ENCODE measurements around the gene MRPL39.

The MRPL39 gene

GRCh38 chr21:25559746-25560145 lies 47.5 kb downstream of the MRPL39 start:
- Histone ChIP-seq H3K4me1 (ENCODE audit: control extremely low read depth in 1 of 4, control insufficient read depth in 4 of 4, insufficient read depth in 4 of 4, low read length in 3 of 4) (peaks cover 26 to 47% (median 40%) of the 10 kb centered on the region in 4 experiments), H3K4me3 (ENCODE audit: control insufficient read depth in 1 of 7, extremely low read depth in 1 of 7, insufficient read depth in 4 of 7, low read depth in 2 of 7, low read length in 6 of 7) (no peak overlapping the region), H3K9me3 (ENCODE audit: control extremely low read depth in 1 of 5, control insufficient read depth in 4 of 5, insufficient read depth in 2 of 5, low read depth in 1 of 5, low read length in 4 of 5) (no peaks in the 10 kb centered on the region), H3K27ac (ENCODE audit: insufficient read depth in 1 of 2, low read depth in 1 of 2, low read length in 2 of 2, poor library complexity in 1 of 2, severe bottlenecking in 2 of 2) (no peak overlapping the region), H3K36me3 (ENCODE audit: control insufficient read depth in 4 of 4, insufficient read depth in 4 of 4, low read length in 3 of 4) (peaks cover 0 to 5% (median 0%) of the 10 kb centered on the region in 4 experiments), H3K27me3 (replicated peaks in 2 of 5; ENCODE audit: control insufficient read depth in 4 of 5, insufficient read depth in 5 of 5, low read length in 4 of 5) (no peaks in the 10 kb centered on the region)
- 0% methylated on average over 1 of the region's 1 CpG for WGBS (ENCODE audit: insufficient coverage)
- CTCF ChIA-PET: no interaction called here
- POLR2A ChIA-PET: no interaction called here
- DNase-seq: no peak

GRCh38 chr21:25558123-25558522 lies 49.2 kb downstream of the MRPL39 start:
- CTCF ChIA-PET: no interaction called here
- no peak for DNase-seq
- H3K9me3 ChIP-seq (ENCODE audit: control extremely low read depth in 1 of 5, control insufficient read depth in 4 of 5, insufficient read depth in 2 of 5, low read depth in 1 of 5, low read length in 4 of 5): no peaks in the 10 kb centered on the region
- 100% methylated on average over 1 of the region's 2 CpGs for WGBS (ENCODE audit: insufficient coverage)
- H3K36me3 ChIP-seq (ENCODE audit: control insufficient read depth in 4 of 4, insufficient read depth in 4 of 4, low read length in 3 of 4): no peaks in the 10 kb centered on the region
- H3K27ac ChIP-seq (ENCODE audit: insufficient read depth in 1 of 2, low read depth in 1 of 2, low read length in 2 of 2, poor library complexity in 1 of 2, severe bottlenecking in 2 of 2): no peak overlapping the region
- POLR2A ChIA-PET: no interaction called here
- no peaks in the 10 kb centered on the region for H3K27me3 ChIP-seq (replicated peaks in 2 of 5; ENCODE audit: control insufficient read depth in 4 of 5, insufficient read depth in 5 of 5, low read length in 4 of 5)
- no peak overlapping the region for H3K4me3 ChIP-seq (ENCODE audit: control insufficient read depth in 1 of 7, extremely low read depth in 1 of 7, insufficient read depth in 4 of 7, low read depth in 2 of 7, low read length in 6 of 7)
- H3K4me1 ChIP-seq (ENCODE audit: control extremely low read depth in 1 of 4, control insufficient read depth in 4 of 4, insufficient read depth in 4 of 4, low read length in 3 of 4): peaks cover 17 to 31% (median 27%) of the 10 kb centered on the region in 4 experiments

- Histone ChIP-seq H3K9me3 (ENCODE audit: control extremely low read depth in 1 of 5, control insufficient read depth in 4 of 5, insufficient read depth in 2 of 5, low read depth in 1 of 5, low read length in 4 of 5) (no peaks in the 10 kb centered on the region), H3K4me1 (ENCODE audit: control extremely low read depth in 1 of 4, control insufficient read depth in 4 of 4, insufficient read depth in 4 of 4, low read length in 3 of 4) (peaks cover 10 to 23% (median 19%) of the 10 kb centered on the region in 4 experiments), H3K27ac (ENCODE audit: insufficient read depth in 1 of 2, low read depth in 1 of 2, low read length in 2 of 2, poor library complexity in 1 of 2, severe bottlenecking in 2 of 2) (no peak overlapping the region), H3K36me3 (ENCODE audit: control insufficient read depth in 4 of 4, insufficient read depth in 4 of 4, low read length in 3 of 4) (no peaks in the 10 kb centered on the region), H3K4me3 (ENCODE audit: control insufficient read depth in 1 of 7, extremely low read depth in 1 of 7, insufficient read depth in 4 of 7, low read depth in 2 of 7, low read length in 6 of 7) (no peak overlapping the region), H3K27me3 (replicated peaks in 2 of 5; ENCODE audit: control insufficient read depth in 4 of 5, insufficient read depth in 5 of 5, low read length in 4 of 5) (no peaks in the 10 kb centered on the region)
- ChIA-PET POLR2A (no interaction called here), CTCF (no interaction called here)
- WGBS (ENCODE audit: insufficient coverage): no CpG with 5 or more reads among the region's 1 CpG
- DNase-seq: peak in 2 of 3 donors; percentile 25 to 30
Measured at GRCh38 chr21:25557180-25557579, 50.1 kb downstream of the MRPL39 start.

- H3K9me3 ChIP-seq (ENCODE audit: control extremely low read depth in 1 of 5, control insufficient read depth in 4 of 5, insufficient read depth in 2 of 5, low read depth in 1 of 5, low read length in 4 of 5): no peaks in the 10 kb centered on the region
- ChIA-PET CTCF (no interaction called here), POLR2A (no interaction called here)
- DNase-seq: no peak
- H3K27me3 ChIP-seq (replicated peaks in 2 of 5; ENCODE audit: control insufficient read depth in 4 of 5, insufficient read depth in 5 of 5, low read length in 4 of 5): no peaks in the 10 kb centered on the region
- no peaks in the 10 kb centered on the region for H3K36me3 ChIP-seq (ENCODE audit: control insufficient read depth in 4 of 4, insufficient read depth in 4 of 4, low read length in 3 of 4)
- H3K27ac ChIP-seq (ENCODE audit: insufficient read depth in 1 of 2, low read depth in 1 of 2, low read length in 2 of 2, poor library complexity in 1 of 2, severe bottlenecking in 2 of 2): no peak overlapping the region
- H3K4me1 ChIP-seq (ENCODE audit: control extremely low read depth in 1 of 4, control insufficient read depth in 4 of 4, insufficient read depth in 4 of 4, low read length in 3 of 4): peaks cover 10 to 17% (median 13%) of the 10 kb centered on the region in 4 experiments
- no peak overlapping the region for H3K4me3 ChIP-seq (ENCODE audit: control insufficient read depth in 1 of 7, extremely low read depth in 1 of 7, insufficient read depth in 4 of 7, low read depth in 2 of 7, low read length in 6 of 7)
Measured at GRCh38 chr21:25556091-25556490, 51.2 kb downstream of the MRPL39 start.

GRCh38 chr21:25555492-25555891 lies 51.8 kb downstream of the MRPL39 start:
- CTCF ChIA-PET: no interaction called here
- no peak overlapping the region for H3K27ac ChIP-seq (ENCODE audit: insufficient read depth in 1 of 2, low read depth in 1 of 2, low read length in 2 of 2, poor library complexity in 1 of 2, severe bottlenecking in 2 of 2)
- H3K9me3 ChIP-seq (ENCODE audit: control extremely low read depth in 1 of 5, control insufficient read depth in 4 of 5, insufficient read depth in 2 of 5, low read depth in 1 of 5, low read length in 4 of 5): no peaks in the 10 kb centered on the region
- H3K4me1 ChIP-seq (ENCODE audit: control extremely low read depth in 1 of 4, control insufficient read depth in 4 of 4, insufficient read depth in 4 of 4, low read length in 3 of 4): peaks cover 8 to 13% (median 10%) of the 10 kb centered on the region in 4 experiments
- no peak overlapping the region for H3K4me3 ChIP-seq (ENCODE audit: control insufficient read depth in 1 of 7, extremely low read depth in 1 of 7, insufficient read depth in 4 of 7, low read depth in 2 of 7, low read length in 6 of 7)
- no peak for DNase-seq
- H3K36me3 ChIP-seq (ENCODE audit: control insufficient read depth in 4 of 4, insufficient read depth in 4 of 4, low read length in 3 of 4): no peaks in the 10 kb centered on the region
- POLR2A ChIA-PET: no interaction called here
- H3K27me3 ChIP-seq (replicated peaks in 2 of 5; ENCODE audit: control insufficient read depth in 4 of 5, insufficient read depth in 5 of 5, low read length in 4 of 5): no peaks in the 10 kb centered on the region

- DNase-seq: no peak
- WGBS (ENCODE audit: insufficient coverage): no CpG with 5 or more reads among the region's 5 CpGs
- H3K27ac ChIP-seq (ENCODE audit: insufficient read depth in 1 of 2, low read depth in 1 of 2, low read length in 2 of 2, poor library complexity in 1 of 2, severe bottlenecking in 2 of 2): no peak overlapping the region
- H3K9me3 ChIP-seq (ENCODE audit: control extremely low read depth in 1 of 5, control insufficient read depth in 4 of 5, insufficient read depth in 2 of 5, low read depth in 1 of 5, low read length in 4 of 5): no peaks in the 10 kb centered on the region
- ChIA-PET POLR2A (interaction anchor here (0.5 kb wide), 1 partner anchor 9 kb away, joined by 3 read pairs; no protein-coding TSS in a partner anchor), CTCF (no interaction called here)
- peaks cover 0 to 2% (median 0%) of the 10 kb centered on the region in 4 experiments for H3K4me1 ChIP-seq (ENCODE audit: control extremely low read depth in 1 of 4, control insufficient read depth in 4 of 4, insufficient read depth in 4 of 4, low read length in 3 of 4)
- H3K36me3 ChIP-seq (ENCODE audit: control insufficient read depth in 4 of 4, insufficient read depth in 4 of 4, low read length in 3 of 4): no peaks in the 10 kb centered on the region
- H3K27me3 ChIP-seq (replicated peaks in 2 of 5; ENCODE audit: control insufficient read depth in 4 of 5, insufficient read depth in 5 of 5, low read length in 4 of 5): no peaks in the 10 kb centered on the region
- no peak overlapping the region for H3K4me3 ChIP-seq (ENCODE audit: control insufficient read depth in 1 of 7, extremely low read depth in 1 of 7, insufficient read depth in 4 of 7, low read depth in 2 of 7, low read length in 6 of 7)
Measured at GRCh38 chr21:25552856-25553255, 54.4 kb downstream of the MRPL39 start.

GRCh38 chr21:25551569-25551968 lies 55.7 kb downstream of the MRPL39 start:
- Histone ChIP-seq H3K36me3 (ENCODE audit: control insufficient read depth in 4 of 4, insufficient read depth in 4 of 4, low read length in 3 of 4) (no peaks in the 10 kb centered on the region), H3K4me3 (ENCODE audit: control insufficient read depth in 1 of 7, extremely low read depth in 1 of 7, insufficient read depth in 4 of 7, low read depth in 2 of 7, low read length in 6 of 7) (no peak overlapping the region), H3K4me1 (ENCODE audit: control extremely low read depth in 1 of 4, control insufficient read depth in 4 of 4, insufficient read depth in 4 of 4, low read length in 3 of 4) (peaks cover 0 to 2% (median 0%) of the 10 kb centered on the region in 4 experiments), H3K9me3 (ENCODE audit: control extremely low read depth in 1 of 5, control insufficient read depth in 4 of 5, insufficient read depth in 2 of 5, low read depth in 1 of 5, low read length in 4 of 5) (no peaks in the 10 kb centered on the region), H3K27ac (ENCODE audit: insufficient read depth in 1 of 2, low read depth in 1 of 2, low read length in 2 of 2, poor library complexity in 1 of 2, severe bottlenecking in 2 of 2) (no peak overlapping the region), H3K27me3 (replicated peaks in 2 of 5; ENCODE audit: control insufficient read depth in 4 of 5, insufficient read depth in 5 of 5, low read length in 4 of 5) (no peaks in the 10 kb centered on the region)
- no peak for DNase-seq
- no CpG with 5 or more reads among the region's 1 CpG for WGBS (ENCODE audit: insufficient coverage)
- CTCF ChIA-PET: no interaction called here
- POLR2A ChIA-PET: no interaction called here

Measured in common myeloid progenitor, CD34-positive (primary cell).